Ramos (cell line): ENCODE measurements around the gene VPS52.

Source experiments
- in situ Hi-C: fragments of 300-500 bp; cut with MboI; formaldehyde crosslinking; loops from one replicate; pipeline ENCODE4 v1.14.3; 2022; ENCODE audit warnings: low sequenced_read_pairs; ENCODE audit not compliant: unreplicated experiment

Gene VPS52

GRCh38 chr6:33306356-33306755 lies 34.7 kb upstream of the VPS52 start:
- in situ Hi-C loops: no loop called here

DNA sequence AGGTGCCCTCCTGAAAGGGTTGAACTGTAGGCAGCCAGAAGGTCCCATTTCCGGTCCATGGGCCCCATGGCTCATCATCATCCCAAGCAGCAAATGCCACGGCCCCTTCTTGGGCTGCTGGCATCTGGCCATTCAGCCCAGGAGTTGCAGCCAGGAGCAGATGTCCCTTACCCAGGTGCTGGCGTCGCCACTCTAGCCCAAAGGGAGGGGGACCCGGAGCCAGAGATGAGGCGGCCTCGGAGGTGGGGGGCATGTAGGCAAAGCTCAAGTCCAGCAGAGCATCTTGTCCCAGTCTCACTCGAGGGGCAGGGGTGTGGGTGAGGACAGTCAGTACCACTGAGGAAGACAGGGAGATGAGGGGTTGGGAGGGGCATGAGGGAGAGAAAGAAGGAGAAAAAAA lies 33.4 kb upstream of the VPS52 start:
- in situ Hi-C loops: no loop called here

- in situ Hi-C loops: no loop called here
Measured at GRCh38 chr6:33304216-33304615, 32.5 kb upstream of the VPS52 start.

- in situ Hi-C loops: no loop called here
Measured at GRCh38 chr6:33301877-33302276, 30.2 kb upstream of the VPS52 start.

- in situ Hi-C loops: no loop called here
Measured at GRCh38 chr6:33299237-33299944, 27.7 kb upstream of the VPS52 start.

GRCh38 chr6:33298773-33299236 lies 27.1 kb upstream of the VPS52 start, which contains the start of gene RGL2:
Gene RGL2 (minus strand): TSS chr6:33298942. CDS start chr6:33298610, 332 bp downstream.
- in situ Hi-C loops: no loop called here

- in situ Hi-C loops: no loop called here
Measured at GRCh38 chr6:33297956-33298772, 26.5 kb upstream of the VPS52 start.

- in situ Hi-C loops: no loop called here
Measured at GRCh38 chr6:33297406-33297955, 25.8 kb upstream of the VPS52 start.

GRCh38 chr6:33296797-33297405 lies 25.2 kb upstream of the VPS52 start:
- in situ Hi-C loops: no loop called here

GRCh38 chr6:33295621-33296369 lies 24.1 kb upstream of the VPS52 start:
- in situ Hi-C loops: no loop called here

GRCh38 chr6:33294086-33294823 lies 22.6 kb upstream of the VPS52 start:
- in situ Hi-C loops: no loop called here

- in situ Hi-C loops: no loop called here
Measured at GRCh38 chr6:33292996-33293682, 21.5 kb upstream of the VPS52 start.

DNA sequence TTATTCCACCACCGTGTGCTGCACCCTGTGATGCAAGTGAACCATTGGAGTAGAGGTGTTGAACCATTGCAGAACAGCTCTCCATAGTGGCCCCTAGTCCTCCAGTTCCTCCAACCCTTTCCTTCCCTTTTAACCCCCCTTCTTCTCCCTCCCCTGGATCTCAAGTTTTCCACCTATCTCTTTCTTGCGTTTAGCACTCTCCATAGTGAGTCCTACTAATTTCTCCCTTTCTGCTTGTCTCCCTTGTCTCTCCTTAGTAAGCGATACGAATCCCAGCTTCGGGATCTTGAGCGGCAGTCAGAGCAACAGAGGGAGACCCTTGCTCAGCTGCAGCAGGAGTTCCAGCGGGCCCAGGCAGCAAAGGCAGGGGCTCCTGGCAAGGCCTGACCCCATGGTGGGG lies 18.8 kb upstream of the VPS52 start:
- in situ Hi-C loops: no loop called here

- in situ Hi-C loops: no loop called here
Measured at GRCh38 chr6:33289784-33290315, 18.2 kb upstream of the VPS52 start.

- in situ Hi-C loops: no loop called here
Measured at GRCh38 chr6:33288921-33289783, 17.5 kb upstream of the VPS52 start, which contains the start of the genes PFDN6 and WDR46. Gene PFDN6 (plus strand): TSS chr6:33289601. CDS start chr6:33289857, 256 bp downstream. Gene WDR46 (minus strand): TSS chr6:33289239. CDS start chr6:33289170, 69 bp downstream.

- in situ Hi-C loops: no loop called here
Measured at GRCh38 chr6:33288141-33288920, 16.7 kb upstream of the VPS52 start.
